ENCODE data around the gene CLPTM1L.
"Not testable (repeated sequence)": the region's sequence is repeated elsewhere in the genome, so short reads cannot be mapped to it uniquely, and the experiment has no call there.

The CLPTM1L gene

GRCh38 chr5:1374030-1374678 lies 29.3 kb upstream of the CLPTM1L start:
- no peak overlapping the region for H3K4me3 ChIP-seq (ENCODE audit: low read depth, low read length)
- no peak for DNase-seq (ENCODE audit: low read depth)
- TF ChIP-seq CTCF (conservative IDR thresholded peaks at IDR 0.05; ENCODE audit: low read depth, low read length) = no peak

- DNase-seq (ENCODE audit: low read depth); H3K4me3 ChIP-seq (ENCODE audit: low read depth, low read length): not testable (repeated sequence)
Observed at GRCh38 chr5:1371972-1372342, 27.1 kb upstream of the CLPTM1L start.

GRCh38 chr5:1371218-1371971 lies 26.5 kb upstream of the CLPTM1L start:
- no peak overlapping the region for H3K4me3 ChIP-seq (ENCODE audit: low read depth, low read length)
- no peak for TF ChIP-seq CTCF (conservative IDR thresholded peaks at IDR 0.05; ENCODE audit: low read depth, low read length)
- no peak for DNase-seq (ENCODE audit: low read depth)

- DNase-seq (ENCODE audit: low read depth) = no peak
- no peak overlapping the region for H3K4me3 ChIP-seq (ENCODE audit: low read depth, low read length)
- TF ChIP-seq CTCF (conservative IDR thresholded peaks at IDR 0.05; ENCODE audit: low read depth, low read length) = no peak
Observed at GRCh38 chr5:1370006-1370405, 25.1 kb upstream of the CLPTM1L start.

GRCh38 chr5:1368756-1369155 lies 23.9 kb upstream of the CLPTM1L start:
- no peak for TF ChIP-seq CTCF (conservative IDR thresholded peaks at IDR 0.05; ENCODE audit: low read depth, low read length)

GRCh38 chr5:1368236-1368635 lies 23.3 kb upstream of the CLPTM1L start:
- no peak overlapping the region for H3K4me3 ChIP-seq (ENCODE audit: low read depth, low read length)
- no peak for TF ChIP-seq CTCF (conservative IDR thresholded peaks at IDR 0.05; ENCODE audit: low read depth, low read length)
- DNase-seq (ENCODE audit: low read depth) = no peak

More at GRCh38 chr5:1368756-1369155, 23.9 kb upstream of the CLPTM1L start:
- DNase-seq (ENCODE audit: low read depth) = no peak
- no peak overlapping the region for H3K4me3 ChIP-seq (ENCODE audit: low read depth, low read length)

- H3K4me3 ChIP-seq (ENCODE audit: low read depth, low read length) = no peak overlapping the region
- DNase-seq (ENCODE audit: low read depth) = no peak
- TF ChIP-seq CTCF (conservative IDR thresholded peaks at IDR 0.05; ENCODE audit: low read depth, low read length) = no peak
Observed at GRCh38 chr5:1367149-1367548, 22.2 kb upstream of the CLPTM1L start.
